ENCODE measurements around the gene GPR137.
"Not testable (repeated sequence)": the region's sequence is repeated elsewhere in the genome, so short reads cannot be mapped to it uniquely, and the experiment has no call there.

Gene GPR137

GRCh38 chr11:64304316-64305072 lies 18.8 kb downstream of the GPR137 start:
- peak; percentile 86 for DNase-seq (ENCODE audit: low read depth)

- peak; percentile 97 for DNase-seq (ENCODE audit: low read depth)
These were observed 19.5 kb downstream of the GPR137 start, which contains the start of gene ESRRA for GRCh38 chr11:64305075-64305690. ESRRA (plus strand) TSS chr11:64305524; CDS start chr11:64307180, 1,656 bp downstream.

- no peak for DNase-seq (ENCODE audit: low read depth)
These were observed 20.3 kb downstream of the GPR137 start for GRCh38 chr11:64305691-64306562.

- DNase-seq (ENCODE audit: low read depth): no peak
These were observed 20.9 kb downstream of the GPR137 start for GRCh38 chr11:64306563-64306875.

GRCh38 chr11:64306876-64307622 lies 21.4 kb downstream of the GPR137 start:
- no peak for DNase-seq (ENCODE audit: low read depth)

- not testable (repeated sequence) for DNase-seq (ENCODE audit: low read depth)
These were observed 22.1 kb downstream of the GPR137 start for GRCh38 chr11:64307795-64308194.

GRCh38 chr11:64312947-64313346 lies 27.3 kb downstream of the GPR137 start:
- no peak for DNase-seq (ENCODE audit: low read depth)

GRCh38 chr11:64313491-64314145 lies 28.0 kb downstream of the GPR137 start:
- DNase-seq (ENCODE audit: low read depth): no peak

- no peak for DNase-seq (ENCODE audit: low read depth)
These were observed 28.6 kb downstream of the GPR137 start for GRCh38 chr11:64314146-64314804.

GRCh38 chr11:64314805-64315561 lies 29.3 kb downstream of the GPR137 start:
- DNase-seq (ENCODE audit: low read depth): no peak

GRCh38 chr11:64315667-64316526 lies 30.2 kb downstream of the GPR137 start:
- DNase-seq (ENCODE audit: low read depth): not testable (repeated sequence)

- DNase-seq (ENCODE audit: low read depth): no peak
These were observed 31.1 kb downstream of the GPR137 start for GRCh38 chr11:64316672-64317324.

- DNase-seq (ENCODE audit: low read depth): peak; percentile 98
These were observed 31.8 kb downstream of the GPR137 start, which contains the start of gene TRMT112 for GRCh38 chr11:64317325-64317960. TRMT112 (minus strand) TSS chr11:64317559; CDS start chr11:64317526, 33 bp downstream.

GRCh38 chr11:64317961-64318765 lies 32.5 kb downstream of the GPR137 start, which contains the start of gene PRDX5:
PRDX5 (plus strand) TSS chr11:64318121; CDS start chr11:64318216, 95 bp downstream.
- peak; percentile 94 for DNase-seq (ENCODE audit: low read depth)

- no peak for DNase-seq (ENCODE audit: low read depth)
These were observed 33.4 kb downstream of the GPR137 start for GRCh38 chr11:64318766-64319761.

GRCh38 chr11:64320556-64320955 lies 34.9 kb downstream of the GPR137 start:
- DNase-seq (ENCODE audit: low read depth): no peak

Measured in iris pigment epithelial cell (primary cell).